GM06990 (cell line): ENCODE measurements around the gene OR4D10.
"Not testable (repeated sequence)": the region's sequence is repeated elsewhere in the genome, so short reads cannot be mapped to it uniquely, and the experiment has no call there.

Experiments
- DNase-seq: peaks from one replicate; pipeline ENCODE4 v3.0.0-alpha.2; 2011; ENCODE audit not compliant: insufficient read length; ENCODE audit errors: extremely low read depth
- H3K27me3 ChIP-seq: replicated peaks from 2 replicates; pipeline ENCODE4 v1.6.0; 2011; ENCODE audit warnings: low read length; ENCODE audit not compliant: control insufficient read depth, insufficient read depth
- H3K36me3 ChIP-seq: 2 replicates; pipeline ENCODE4 v1.5.1; 2011; ENCODE audit warnings: low read length; ENCODE audit not compliant: control insufficient read depth, insufficient read depth
- H3K4me3 ChIP-seq: replicated peaks from 2 replicates; pipeline ENCODE4 v1.5.1; 2011; ENCODE audit warnings: low read depth, mild to moderate bottlenecking, control low read depth, low read length
- TF ChIP-seq, protein P1 (sequence below): IDR thresholded peaks from 2 replicates; pipeline ENCODE4 v1.5.1; 2011; ENCODE audit warnings: low read length, control low read depth, mild to moderate bottlenecking, inconsistent platforms; ENCODE audit not compliant: insufficient read depth, poor library complexity, severe bottlenecking

The OR4D10 gene

DNA sequence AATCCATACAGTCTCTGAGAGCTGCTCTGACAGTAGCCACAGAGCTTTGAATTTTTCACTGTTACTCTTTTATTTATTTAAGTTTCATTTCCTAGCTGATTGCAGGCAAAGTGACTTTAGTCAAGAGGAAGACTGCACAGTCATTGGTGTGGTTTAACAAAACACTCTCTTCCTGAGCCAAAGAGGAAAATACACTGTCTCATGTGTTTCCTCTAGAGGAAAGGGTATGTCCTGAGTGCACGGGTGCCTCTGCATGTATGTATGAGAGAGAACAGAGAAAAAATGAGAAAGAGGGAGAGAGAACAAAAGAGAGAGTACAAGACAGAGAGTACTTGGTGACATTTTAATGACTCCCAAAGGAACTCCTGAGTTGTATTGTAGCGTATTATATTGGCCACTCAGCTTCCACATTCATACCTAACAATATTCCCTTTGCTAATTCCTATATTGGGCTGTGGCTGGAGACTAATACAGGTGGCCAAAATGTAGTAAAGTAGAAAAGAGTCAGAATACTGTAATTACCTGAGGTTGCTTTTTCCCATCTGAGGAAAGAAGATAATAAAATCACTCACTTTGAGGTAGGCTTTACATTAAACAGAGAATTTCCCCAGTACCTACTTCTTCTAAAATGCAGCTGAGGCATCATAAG lies 38.0 kb downstream of the OR4D10 start, which contains the start of gene OR4D9:
Gene OR4D9, plus strand, starts transcription at position 599 of the 649 bp plus-strand sequence. CDS start 3,374 bp downstream, outside the sequence.
- Histone ChIP-seq H3K36me3 (no peaks in the 10 kb centered on the region), H3K4me3 (no peak within 1 kb of the TSS), H3K27me3 (no peaks in the 10 kb centered on the region)
- no peak for DNase-seq
- TF ChIP-seq, protein P1, sequence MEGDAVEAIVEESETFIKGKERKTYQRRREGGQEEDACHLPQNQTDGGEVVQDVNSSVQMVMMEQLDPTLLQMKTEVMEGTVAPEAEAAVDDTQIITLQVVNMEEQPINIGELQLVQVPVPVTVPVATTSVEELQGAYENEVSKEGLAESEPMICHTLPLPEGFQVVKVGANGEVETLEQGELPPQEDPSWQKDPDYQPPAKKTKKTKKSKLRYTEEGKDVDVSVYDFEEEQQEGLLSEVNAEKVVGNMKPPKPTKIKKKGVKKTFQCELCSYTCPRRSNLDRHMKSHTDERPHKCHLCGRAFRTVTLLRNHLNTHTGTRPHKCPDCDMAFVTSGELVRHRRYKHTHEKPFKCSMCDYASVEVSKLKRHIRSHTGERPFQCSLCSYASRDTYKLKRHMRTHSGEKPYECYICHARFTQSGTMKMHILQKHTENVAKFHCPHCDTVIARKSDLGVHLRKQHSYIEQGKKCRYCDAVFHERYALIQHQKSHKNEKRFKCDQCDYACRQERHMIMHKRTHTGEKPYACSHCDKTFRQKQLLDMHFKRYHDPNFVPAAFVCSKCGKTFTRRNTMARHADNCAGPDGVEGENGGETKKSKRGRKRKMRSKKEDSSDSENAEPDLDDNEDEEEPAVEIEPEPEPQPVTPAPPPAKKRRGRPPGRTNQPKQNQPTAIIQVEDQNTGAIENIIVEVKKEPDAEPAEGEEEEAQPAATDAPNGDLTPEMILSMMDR = no peak

DNA sequence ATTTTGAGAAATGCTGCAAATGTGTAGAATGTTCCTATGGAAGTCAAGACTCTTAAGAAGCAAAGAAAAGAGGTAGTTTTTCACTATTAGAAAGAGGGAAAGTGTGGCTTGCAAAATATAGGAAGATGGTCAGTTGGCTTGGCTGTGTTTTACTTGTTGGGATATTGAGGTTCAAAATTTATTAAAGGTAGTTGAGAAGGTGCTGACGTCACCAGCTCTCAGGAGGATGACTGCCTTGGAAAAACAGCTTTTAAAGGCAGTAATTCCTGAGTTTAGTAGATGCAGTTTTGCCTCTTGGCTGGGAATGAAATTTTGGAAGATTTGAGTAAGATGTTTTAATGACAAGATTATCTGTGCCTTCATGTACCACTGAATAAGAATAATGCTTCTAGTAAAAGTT lies 38.6 kb downstream of the OR4D10 start:
- no peak overlapping the region for H3K4me3 ChIP-seq
- TF ChIP-seq, protein P1 = no peak
- no peaks in the 10 kb centered on the region for H3K36me3 ChIP-seq
- H3K27me3 ChIP-seq = no peaks in the 10 kb centered on the region
- DNase-seq = no peak

DNA sequence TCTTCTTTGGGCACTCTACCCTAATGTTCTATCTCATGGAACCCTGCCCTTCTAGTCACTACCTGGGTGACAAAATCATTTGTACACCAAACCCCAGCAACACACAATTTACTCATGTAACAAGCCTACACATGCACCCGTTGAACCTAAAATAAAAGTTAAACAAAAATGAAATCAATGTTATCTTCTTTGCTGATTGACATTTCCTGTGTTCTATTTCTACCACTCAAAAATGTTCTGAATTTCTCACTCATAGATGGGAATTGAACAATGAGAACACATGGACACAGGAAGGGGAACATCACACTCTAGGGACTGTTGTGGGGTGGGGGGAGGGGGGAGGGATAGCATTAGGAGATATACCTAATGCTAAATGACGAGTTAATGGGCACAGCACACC lies 47.0 kb downstream of the OR4D10 start:
- not testable (repeated sequence) for H3K27me3 ChIP-seq

DNA sequence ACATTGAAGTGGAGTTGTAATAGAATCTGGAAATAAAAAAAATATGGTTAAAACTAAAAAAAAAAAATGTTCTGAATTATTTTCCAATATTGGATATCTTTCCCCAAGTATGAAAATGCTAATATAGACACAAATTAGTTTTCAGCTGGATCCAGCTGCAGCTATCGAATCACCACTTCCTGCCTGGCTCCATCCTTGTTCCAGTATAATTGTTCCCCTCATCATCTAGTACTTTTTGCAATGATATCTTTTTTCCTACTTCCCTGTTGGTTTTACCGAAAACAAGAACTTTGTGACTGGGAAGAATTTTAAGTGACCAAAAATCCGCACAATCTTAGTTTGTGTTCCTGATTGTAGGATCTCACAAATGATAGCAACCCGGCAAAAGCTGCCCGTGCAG lies 47.6 kb downstream of the OR4D10 start:
- Histone ChIP-seq H3K4me3 (no peak overlapping the region), H3K36me3 (no peaks in the 10 kb centered on the region), H3K27me3 (no peaks in the 10 kb centered on the region; the same call in 1 of the 2 replicates)
- TF ChIP-seq, protein P1 = no peak
- no peak for DNase-seq

More for the DNA sequence above, 47.0 kb downstream of the OR4D10 start:
- H3K36me3 ChIP-seq, DNase-seq, H3K4me3 ChIP-seq: not testable (repeated sequence)

DNA sequence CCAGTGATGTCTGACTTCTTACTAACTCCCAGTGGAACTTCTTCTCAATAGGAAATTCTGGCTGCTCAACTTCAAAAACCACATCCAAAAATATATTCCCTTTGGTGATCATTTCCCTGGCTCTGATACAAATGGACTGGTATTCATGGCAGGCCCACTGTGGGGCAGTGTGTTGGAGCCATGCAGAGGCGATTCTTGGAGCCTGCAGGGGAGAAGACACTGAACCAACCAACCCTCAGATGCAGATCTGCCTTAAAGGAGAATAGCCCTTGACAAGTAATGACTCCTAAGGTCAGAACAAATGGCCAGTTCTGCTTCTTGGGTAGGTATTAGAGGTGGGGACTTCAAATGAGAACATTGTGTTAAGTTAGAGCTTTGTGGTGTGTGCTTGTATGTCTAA lies 50.4 kb downstream of the OR4D10 start:
- Histone ChIP-seq H3K36me3 (no peaks in the 10 kb centered on the region), H3K27me3 (no peaks in the 10 kb centered on the region; the same call in 1 of the 2 replicates), H3K4me3 (no peak overlapping the region)
- no peak for DNase-seq
- TF ChIP-seq, protein P1 = no peak

DNA sequence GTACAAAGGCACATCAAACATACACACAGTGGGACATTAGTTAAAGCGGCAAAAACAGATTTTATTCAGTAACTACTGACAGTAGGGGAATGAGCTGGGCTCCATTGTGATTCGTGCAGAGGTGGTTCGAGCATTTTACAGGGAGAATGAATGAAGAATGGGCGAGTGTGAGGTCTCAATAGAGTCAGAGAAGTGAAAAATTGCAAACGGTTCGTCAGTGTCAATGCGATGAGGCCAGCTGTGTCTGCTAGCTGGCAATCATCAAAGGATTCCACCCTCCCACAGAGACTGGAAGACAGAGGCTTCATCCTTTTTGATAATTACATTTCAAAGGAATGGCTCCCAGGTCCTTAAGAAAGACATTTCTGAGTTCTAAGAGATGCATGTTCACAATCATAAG lies 55.6 kb downstream of the OR4D10 start:
- Histone ChIP-seq H3K36me3 (no peaks in the 10 kb centered on the region), H3K27me3 (no peaks in the 10 kb centered on the region), H3K4me3 (no peak overlapping the region)
- no peak for DNase-seq
- TF ChIP-seq, protein P1 = no peak
